Measurements from ENCODE around the gene MRPL45. TPM values are rescaled to one million over a fixed set of nuclear protein-coding genes. Genes with fewer than 3 reads are reported as not detected.
A peak's percentile ranks its signal among the peaks of the same experiment; 100 is the strongest.

MRPL45 gene
- total and polyA plus RNA-seq, 9 of the 15 experiments (the other 6 are each of a cell fraction or from before 2014, with no cell fraction given): 48.4 to 228 (median 76.8) TPM

DNA sequence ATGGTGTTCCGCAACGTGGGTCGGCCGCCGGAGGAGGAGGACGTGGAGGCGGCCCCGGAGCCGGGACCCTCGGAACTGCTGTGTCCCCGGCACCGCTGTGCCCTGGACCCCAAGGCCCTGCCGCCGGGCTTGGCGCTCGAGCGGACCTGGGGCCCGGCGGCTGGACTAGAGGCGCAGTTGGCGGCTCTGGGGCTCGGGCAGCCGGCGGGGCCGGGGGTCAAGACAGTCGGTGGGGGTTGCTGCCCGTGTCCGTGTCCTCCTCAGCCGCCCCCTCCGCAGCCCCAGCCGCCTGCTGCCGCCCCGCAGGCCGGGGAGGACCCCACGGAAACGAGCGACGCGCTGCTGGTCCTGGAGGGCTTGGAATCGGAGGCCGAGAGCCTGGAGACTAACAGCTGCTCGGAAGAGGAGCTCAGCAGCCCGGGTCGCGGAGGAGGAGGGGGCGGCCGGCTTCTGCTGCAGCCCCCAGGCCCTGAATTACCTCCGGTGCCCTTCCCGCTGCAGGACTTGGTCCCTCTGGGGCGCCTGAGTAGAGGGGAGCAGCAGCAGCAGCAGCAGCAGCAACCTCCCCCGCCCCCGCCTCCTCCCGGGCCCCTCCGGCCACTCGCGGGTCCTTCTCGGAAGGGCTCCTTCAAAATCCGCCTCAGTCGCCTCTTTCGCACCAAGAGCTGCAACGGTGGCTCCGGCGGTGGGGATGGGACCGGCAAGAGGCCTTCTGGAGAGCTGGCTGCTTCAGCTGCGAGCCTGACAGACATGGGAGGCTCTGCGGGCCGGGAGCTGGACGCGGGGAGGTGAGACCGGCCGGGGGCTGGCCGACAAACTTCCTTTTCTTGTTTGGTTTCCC, 55.5 kb downstream of the MRPL45 start:
- Histone ChIP-seq H3K9me1 (ENCODE audit: control insufficient read depth, insufficient read depth, low read length) (no peaks in the 10 kb centered on the region), H2AFZ (ENCODE audit: low read depth, low read length) (peak overlapping the region; percentile 36; the same call in 1 of the 2 replicates), H3K36me3 (ENCODE audit: control insufficient read depth, insufficient read depth, low read length) (no peaks in the 10 kb centered on the region), H3K4me1 (replicated peaks in 1 of 2; ENCODE audit: control insufficient read depth in 2 of 2, insufficient read depth in 2 of 2, low read length in 2 of 2) (peaks cover 22 to 23% of the 10 kb centered on the region in 2 experiments; a peak in 4 of 5 replicates), H3K27ac (ENCODE audit: extremely low read depth, low read depth, low read length) (peak overlapping the region; percentile 64; the same call in 1 of the 3 replicates), H3K9me3 (replicated peaks; ENCODE audit: control insufficient read depth, insufficient read depth, low read depth, low read length) (no peaks in the 10 kb centered on the region), H3K4me3 (peak overlapping the region; percentile 73), H4K20me1 (replicated peaks; ENCODE audit: control insufficient read depth, insufficient read depth, low read length) (peaks cover 7% of the 10 kb centered on the region; the same call in 1 of the 2 replicates), H3K79me2 (ENCODE audit: control insufficient read depth, insufficient read depth, low read length) (peaks cover 21% of the 10 kb centered on the region), H3K4me2 (ENCODE audit: insufficient read depth, low read length) (peak overlapping the region; percentile 88), H3K9ac (ENCODE audit: insufficient read depth in 1 of 2, low read depth in 2 of 2, low read length in 2 of 2) (peak overlapping the region; percentile 72 to 91; a peak in 3 of 4 replicates), H3K27me3 (ENCODE audit: control insufficient read depth in 2 of 2, insufficient read depth in 2 of 2, low read length in 2 of 2) (no peaks in the 10 kb centered on the region)
- ChIA-PET POLR2A (interaction anchor here (0.6 to 3.5 kb wide), 9 partner anchors 9 to 51 kb away, joined by 3 to 34 read pairs (median 3); partner anchors contain the start of gene GPR179), CTCF (ENCODE audit: low intra/inter-chr PET ratio) (interaction anchor here (3.8 kb wide), 1 partner anchor 62 kb away, joined by 42 read pairs; no protein-coding TSS in a partner anchor)
- BruUV-seq (replicated peaks): no TSS peak
- intact Hi-C loops (cut with micrococcal nuclease): loop anchor here (5.0 kb wide), 1 partner anchor 315 kb away; no protein-coding TSS in a partner anchor
- ATAC-seq: peak; percentile 26
- in situ Hi-C loops (cut with MboI): no loop called here
- FAIRE-seq: no peak
- 0 out of 2 replicates have a peak, but pooled peaks have one; percentile 1 for TF ChIP-seq POLR2G (IDR thresholded peaks at IDR 0.05; ENCODE audit: low read depth, low read length)
- peak; percentile 52 for TF ChIP-seq RBBP5 (IDR thresholded peaks at IDR 0.05; ENCODE audit: borderline replicate concordance, insufficient read depth, low read length, poor library complexity, severe bottlenecking)
- no peak for TF ChIP-seq LARP7 (IDR thresholded peaks at IDR 0.05)
- TF ChIP-seq, protein P1, sequence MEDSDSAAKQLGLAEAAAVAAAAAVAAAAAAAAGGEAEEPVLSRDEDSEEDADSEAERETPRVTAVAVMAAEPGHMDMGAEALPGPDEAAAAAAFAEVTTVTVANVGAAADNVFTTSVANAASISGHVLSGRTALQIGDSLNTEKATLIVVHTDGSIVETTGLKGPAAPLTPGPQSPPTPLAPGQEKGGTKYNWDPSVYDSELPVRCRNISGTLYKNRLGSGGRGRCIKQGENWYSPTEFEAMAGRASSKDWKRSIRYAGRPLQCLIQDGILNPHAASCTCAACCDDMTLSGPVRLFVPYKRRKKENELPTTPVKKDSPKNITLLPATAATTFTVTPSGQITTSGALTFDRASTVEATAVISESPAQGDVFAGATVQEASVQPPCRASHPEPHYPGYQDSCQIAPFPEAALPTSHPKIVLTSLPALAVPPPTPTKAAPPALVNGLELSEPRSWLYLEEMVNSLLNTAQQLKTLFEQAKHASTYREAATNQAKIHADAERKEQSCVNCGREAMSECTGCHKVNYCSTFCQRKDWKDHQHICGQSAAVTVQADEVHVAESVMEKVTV (CRISPR knock-in tag; IDR thresholded peaks at IDR 0.05): no peak
- peak; percentile 57 for TF ChIP-seq EGR1 (conservative IDR thresholded peaks at IDR 0.05)
- TF ChIP-seq RBFOX2 (IDR thresholded peaks at IDR 0.05; ENCODE audit: low read depth, low read length): peak; percentile 6; the same call in 1 of the 2 replicates
- TF ChIP-seq, protein P2, sequence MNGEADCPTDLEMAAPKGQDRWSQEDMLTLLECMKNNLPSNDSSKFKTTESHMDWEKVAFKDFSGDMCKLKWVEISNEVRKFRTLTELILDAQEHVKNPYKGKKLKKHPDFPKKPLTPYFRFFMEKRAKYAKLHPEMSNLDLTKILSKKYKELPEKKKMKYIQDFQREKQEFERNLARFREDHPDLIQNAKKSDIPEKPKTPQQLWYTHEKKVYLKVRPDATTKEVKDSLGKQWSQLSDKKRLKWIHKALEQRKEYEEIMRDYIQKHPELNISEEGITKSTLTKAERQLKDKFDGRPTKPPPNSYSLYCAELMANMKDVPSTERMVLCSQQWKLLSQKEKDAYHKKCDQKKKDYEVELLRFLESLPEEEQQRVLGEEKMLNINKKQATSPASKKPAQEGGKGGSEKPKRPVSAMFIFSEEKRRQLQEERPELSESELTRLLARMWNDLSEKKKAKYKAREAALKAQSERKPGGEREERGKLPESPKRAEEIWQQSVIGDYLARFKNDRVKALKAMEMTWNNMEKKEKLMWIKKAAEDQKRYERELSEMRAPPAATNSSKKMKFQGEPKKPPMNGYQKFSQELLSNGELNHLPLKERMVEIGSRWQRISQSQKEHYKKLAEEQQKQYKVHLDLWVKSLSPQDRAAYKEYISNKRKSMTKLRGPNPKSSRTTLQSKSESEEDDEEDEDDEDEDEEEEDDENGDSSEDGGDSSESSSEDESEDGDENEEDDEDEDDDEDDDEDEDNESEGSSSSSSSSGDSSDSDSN (IDR thresholded peaks at IDR 0.05; ENCODE audit: borderline replicate concordance in 1 of 2, low read depth in 2 of 2, low read length in 2 of 2): peak; percentile 28 to 44; a peak in 1 of 4 replicates
- TF ChIP-seq ZBED1 (IDR thresholded peaks at IDR 0.05): peak; percentile 68; the same call in 1 of the 2 replicates
- 0 out of 2 replicates have a peak, but pooled peaks have one; percentile 4 for TF ChIP-seq RB1 (IDR thresholded peaks at IDR 0.05; ENCODE audit: low read depth)
- peak; percentile 30 to 41 (median 34) for DNase-seq (ENCODE audit: extremely low read depth in 1 of 4, low spot score in 3 of 4)
- under 1% methylated on average over 41 of the region's 72 CpGs for WGBS (ENCODE audit: insufficient coverage, low coverage, missing lambda C conversion rate)

Data from K562 (cell line).